LNCAP (cell line): ENCODE measurements around the gene SYCN.

ENCODE experiments used
- TF ChIP-seq, protein P1 (sequence below): fragments of 450-650 bp; IDR thresholded peaks from 2 replicates; pipeline ENCODE4 v1.5.1; 2017; ENCODE audit warnings: mild to moderate bottlenecking

Gene SYCN

DNA sequence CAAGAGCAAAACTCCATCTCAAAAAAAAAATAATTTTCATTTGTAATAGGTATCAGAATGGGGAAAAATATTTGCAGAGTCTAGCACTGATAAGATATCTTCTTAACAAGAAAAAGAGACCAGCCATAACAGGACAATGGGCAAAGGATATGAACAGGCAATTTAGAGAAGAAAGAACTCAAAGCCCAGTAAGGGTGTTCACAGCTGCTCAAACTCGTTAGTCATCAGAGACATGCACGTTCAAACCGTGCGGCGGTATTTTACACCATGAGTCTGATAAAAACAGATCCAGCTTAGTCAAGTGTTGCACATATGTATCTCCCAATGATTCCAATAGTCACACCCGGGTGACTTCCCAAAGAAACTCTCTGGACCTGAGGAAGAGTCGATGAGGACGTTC is 21.0 kb downstream of the SYCN start:
- TF ChIP-seq, protein P1, sequence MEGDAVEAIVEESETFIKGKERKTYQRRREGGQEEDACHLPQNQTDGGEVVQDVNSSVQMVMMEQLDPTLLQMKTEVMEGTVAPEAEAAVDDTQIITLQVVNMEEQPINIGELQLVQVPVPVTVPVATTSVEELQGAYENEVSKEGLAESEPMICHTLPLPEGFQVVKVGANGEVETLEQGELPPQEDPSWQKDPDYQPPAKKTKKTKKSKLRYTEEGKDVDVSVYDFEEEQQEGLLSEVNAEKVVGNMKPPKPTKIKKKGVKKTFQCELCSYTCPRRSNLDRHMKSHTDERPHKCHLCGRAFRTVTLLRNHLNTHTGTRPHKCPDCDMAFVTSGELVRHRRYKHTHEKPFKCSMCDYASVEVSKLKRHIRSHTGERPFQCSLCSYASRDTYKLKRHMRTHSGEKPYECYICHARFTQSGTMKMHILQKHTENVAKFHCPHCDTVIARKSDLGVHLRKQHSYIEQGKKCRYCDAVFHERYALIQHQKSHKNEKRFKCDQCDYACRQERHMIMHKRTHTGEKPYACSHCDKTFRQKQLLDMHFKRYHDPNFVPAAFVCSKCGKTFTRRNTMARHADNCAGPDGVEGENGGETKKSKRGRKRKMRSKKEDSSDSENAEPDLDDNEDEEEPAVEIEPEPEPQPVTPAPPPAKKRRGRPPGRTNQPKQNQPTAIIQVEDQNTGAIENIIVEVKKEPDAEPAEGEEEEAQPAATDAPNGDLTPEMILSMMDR = no peak

DNA sequence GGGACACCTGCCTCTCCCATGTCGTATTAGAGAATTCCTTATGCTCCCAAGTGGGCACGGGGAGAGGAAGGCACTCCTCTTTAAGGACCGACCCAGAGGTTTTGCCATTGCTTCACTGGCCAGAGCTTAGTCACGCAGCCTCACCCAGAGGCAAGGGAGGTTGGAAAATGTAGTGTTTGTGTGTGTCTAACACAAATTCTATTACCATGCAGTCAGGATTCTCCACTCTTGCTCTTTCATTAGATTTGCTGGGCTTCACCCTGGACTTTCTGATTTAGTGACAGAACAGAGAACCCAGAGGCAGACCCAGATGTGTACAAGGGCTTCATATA is 21.9 kb downstream of the SYCN start:
- TF ChIP-seq, protein P1 = no peak

DNA sequence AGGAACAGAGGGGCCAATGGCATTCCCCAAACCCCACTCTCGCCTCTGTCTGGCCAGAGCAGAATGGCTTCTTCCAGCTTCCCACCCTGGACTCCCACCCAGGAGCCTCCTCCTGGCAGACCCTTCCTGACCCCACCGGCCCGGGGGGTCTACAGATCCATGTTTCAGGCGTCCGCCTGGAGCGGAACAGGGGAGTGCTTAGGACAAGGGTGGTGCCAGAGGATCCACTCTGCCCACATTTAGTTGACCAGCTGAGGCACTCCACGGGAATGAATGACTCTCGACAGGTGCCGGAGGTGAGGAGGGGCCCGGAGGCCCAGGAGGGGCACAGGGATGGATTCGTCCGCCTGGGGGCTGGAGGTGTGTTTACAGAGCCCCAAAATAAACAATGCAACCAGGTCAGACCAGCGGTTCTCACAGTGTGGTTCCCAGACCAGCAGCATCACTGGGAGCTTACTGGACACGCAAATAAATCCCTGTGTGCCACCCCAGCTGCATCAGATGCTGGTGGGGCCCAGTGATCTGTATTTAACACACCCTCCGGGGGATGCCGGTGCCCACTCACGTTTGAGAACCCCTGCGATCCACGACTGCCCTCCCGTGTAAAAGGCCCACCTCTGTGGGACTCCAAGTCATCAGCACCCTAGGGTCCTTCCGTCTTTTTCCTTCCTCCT is 22.4 kb downstream of the SYCN start:
- TF ChIP-seq, protein P1 = no peak

GRCh38 chr19:39180749-39181148 is 23.3 kb downstream of the SYCN start:
- TF ChIP-seq, protein P1 = no peak

- TF ChIP-seq, protein P1 = no peak
Observed at GRCh38 chr19:39179754-39180153, 24.3 kb downstream of the SYCN start.

DNA sequence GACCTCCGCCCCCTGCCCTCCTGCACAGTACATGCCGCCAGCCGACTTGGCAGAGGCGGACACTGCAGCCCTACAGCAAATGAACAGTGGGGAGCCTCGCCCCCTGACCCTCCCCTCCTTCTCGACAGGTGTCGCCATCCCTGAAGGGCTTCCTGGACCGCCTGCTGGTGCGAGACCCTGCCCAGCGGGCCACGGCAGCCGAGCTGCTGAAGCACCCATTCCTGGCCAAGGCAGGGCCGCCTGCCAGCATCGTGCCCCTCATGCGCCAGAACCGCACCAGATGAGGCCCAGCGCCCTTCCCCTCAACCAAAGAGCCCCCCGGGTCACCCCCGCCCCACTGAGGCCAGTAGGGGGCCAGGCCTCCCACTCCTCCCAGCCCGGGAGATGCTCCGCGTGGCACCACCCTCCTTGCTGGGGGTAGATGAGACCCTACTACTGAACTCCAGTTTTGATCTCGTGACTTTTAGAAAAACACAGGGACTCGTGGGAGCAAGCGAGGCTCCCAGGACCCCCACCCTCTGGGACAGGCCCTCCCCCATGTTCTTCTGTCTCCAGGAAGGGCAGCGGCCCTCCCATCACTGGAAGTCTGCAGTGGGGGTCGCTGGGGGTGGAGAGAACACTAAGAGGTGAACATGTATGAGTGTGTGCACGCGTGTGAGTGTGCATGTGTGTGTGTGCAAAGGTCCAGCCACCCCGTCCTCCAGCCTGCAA is 25.6 kb downstream of the SYCN start:
- TF ChIP-seq, protein P1 = no peak

DNA sequence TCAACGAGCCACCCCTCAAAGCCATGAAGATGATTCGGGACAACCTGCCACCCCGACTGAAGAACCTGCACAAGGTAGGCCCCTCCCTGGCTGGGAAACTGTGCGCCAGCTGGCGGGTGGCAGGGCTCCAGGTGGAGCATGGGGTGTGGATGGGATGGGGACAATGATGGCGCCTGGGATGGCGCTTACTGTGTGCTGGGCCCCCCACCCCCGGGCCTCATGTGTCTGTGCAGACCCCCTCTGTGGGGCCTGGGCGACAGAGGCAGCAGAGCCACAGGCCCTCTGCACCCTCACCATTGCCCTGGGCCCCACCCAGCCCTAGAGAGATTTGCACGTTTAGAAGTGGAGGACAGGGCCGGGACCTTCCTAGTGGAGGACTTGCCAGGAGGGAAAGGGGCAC is 26.3 kb downstream of the SYCN start:
- TF ChIP-seq, protein P1 = no peak
